Measurements from ENCODE around the gene RNF157. TPM values are rescaled to one million over a fixed set of nuclear protein-coding genes. Genes with fewer than 3 reads are reported as not detected.

Gene RNF157
- total RNA-seq, 1 experiment from 2014 or later: 11.2 TPM

DNA sequence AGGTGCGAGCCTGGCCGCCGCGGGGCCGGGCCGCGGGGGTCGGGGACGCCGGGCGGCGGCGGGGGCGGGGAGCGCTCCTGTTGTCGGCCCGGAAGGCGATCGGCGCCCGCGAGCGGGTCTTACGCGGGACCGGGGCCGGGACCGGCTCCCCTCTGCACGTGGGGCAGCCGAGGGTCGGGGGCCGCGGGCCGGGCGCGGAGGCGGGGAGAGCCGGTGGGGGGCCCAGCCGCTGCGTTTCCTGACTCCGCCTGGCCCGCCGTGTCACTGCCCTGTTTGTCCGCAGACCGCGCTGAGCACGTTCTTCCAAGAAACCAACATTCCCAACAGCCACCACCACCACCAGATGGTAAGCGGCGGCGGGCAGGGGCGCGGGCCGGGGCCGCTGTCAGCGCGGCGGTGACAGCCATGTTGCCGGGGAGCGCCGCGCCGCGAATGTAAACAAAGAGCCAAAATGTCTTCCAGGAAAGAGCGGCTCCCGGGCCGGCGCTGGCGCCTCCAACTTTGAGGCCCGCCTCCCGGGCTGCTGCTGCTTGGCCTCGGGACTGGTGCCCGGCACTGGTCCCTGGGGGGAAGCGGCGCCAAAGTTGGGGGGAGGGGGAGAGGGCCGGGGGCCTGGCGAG, 25.4 kb upstream of the RNF157 start (continued):
- TF ChIP-seq, protein P1, sequence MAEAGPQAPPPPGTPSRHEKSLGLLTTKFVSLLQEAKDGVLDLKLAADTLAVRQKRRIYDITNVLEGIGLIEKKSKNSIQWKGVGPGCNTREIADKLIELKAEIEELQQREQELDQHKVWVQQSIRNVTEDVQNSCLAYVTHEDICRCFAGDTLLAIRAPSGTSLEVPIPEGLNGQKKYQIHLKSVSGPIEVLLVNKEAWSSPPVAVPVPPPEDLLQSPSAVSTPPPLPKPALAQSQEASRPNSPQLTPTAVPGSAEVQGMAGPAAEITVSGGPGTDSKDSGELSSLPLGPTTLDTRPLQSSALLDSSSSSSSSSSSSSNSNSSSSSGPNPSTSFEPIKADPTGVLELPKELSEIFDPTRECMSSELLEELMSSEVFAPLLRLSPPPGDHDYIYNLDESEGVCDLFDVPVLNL (CRISPR knock-in tag; IDR thresholded peaks at IDR 0.05; ENCODE audit: borderline replicate concordance, low read depth): no peak
- TF ChIP-seq SOX15 (CRISPR knock-in tag; IDR thresholded peaks at IDR 0.05) (no peak), ZNF396 (CRISPR knock-in tag; IDR thresholded peaks at IDR 0.05; ENCODE audit: borderline replicate concordance) (no peak), ZNF317 (CRISPR knock-in tag; IDR thresholded peaks at IDR 0.05; ENCODE audit: borderline replicate concordance, low read depth) (no peak), ETV6 (CRISPR knock-in tag; IDR thresholded peaks at IDR 0.05) (no peak), TP53 (CRISPR knock-in tag; IDR thresholded peaks at IDR 0.05) (no peak)
- TF ChIP-seq, protein P2, sequence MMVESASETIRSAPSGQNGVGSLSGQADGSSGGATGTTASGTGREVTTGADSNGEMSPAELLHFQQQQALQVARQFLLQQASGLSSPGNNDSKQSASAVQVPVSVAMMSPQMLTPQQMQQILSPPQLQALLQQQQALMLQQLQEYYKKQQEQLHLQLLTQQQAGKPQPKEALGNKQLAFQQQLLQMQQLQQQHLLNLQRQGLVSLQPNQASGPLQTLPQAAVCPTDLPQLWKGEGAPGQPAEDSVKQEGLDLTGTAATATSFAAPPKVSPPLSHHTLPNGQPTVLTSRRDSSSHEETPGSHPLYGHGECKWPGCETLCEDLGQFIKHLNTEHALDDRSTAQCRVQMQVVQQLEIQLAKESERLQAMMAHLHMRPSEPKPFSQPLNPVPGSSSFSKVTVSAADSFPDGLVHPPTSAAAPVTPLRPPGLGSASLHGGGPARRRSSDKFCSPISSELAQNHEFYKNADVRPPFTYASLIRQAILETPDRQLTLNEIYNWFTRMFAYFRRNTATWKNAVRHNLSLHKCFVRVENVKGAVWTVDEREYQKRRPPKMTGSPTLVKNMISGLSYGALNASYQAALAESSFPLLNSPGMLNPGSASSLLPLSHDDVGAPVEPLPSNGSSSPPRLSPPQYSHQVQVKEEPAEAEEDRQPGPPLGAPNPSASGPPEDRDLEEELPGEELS (CRISPR knock-in tag; IDR thresholded peaks at IDR 0.05): no peak; the same call in 1 of the 2 replicates

DNA sequence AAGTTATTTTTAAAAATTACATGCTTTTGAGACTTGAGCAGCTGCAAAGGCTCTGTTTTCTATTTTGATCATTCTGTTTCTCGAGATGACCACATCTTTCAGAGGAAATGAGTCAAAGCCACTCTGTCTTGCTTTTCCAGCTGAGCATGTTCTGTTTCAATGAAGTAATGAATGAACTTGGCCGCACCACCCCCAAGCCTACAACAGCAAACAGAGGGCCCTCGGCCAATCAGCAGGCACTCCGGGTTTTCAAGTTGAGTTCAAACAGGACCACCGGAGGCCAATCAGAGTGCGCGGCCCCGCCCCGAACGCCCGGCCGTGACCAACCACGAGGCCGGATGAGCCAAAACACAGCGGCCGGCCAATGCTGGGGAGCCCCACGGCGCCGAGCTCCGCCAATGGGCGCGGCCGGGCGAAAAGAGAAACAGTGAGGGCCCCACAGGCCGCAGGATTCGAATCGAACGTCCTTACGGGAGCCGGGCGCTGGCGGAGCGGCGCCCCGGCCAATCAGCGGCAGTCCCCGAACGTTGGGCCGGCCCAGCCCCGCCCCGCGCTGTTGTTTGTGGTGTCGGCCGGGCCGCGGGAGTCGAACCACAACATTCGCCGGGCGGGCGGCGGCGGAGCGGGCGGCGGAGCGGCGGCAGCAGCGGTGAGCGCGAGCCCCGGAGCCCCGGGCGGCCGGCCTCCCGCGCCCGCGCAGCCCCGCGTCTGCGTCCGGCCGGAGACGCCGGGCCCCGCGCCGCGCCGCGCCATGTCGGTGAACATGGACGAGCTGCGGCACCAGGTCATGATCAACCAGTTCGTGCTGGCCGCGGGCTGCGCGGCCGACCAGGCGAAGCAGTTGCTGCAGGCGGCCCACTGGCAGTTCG, 24.7 kb upstream of the RNF157 start, which contains the start of gene UBALD2:
UBALD2 (plus strand) TSS at position 594 of the 869 bp plus-strand sequence; CDS start at position 752, 158 bp downstream.
- H3K27me3 Mint-ChIP-seq (ENCODE audit: low read depth): no peaks in the 10 kb centered on the region
- peaks cover 43% of the 10 kb centered on the region for H3K4me1 Mint-ChIP-seq
- ChIA-PET POLR2A (interaction anchor here (0.6 to 1.0 kb wide), 3 partner anchors 10 to 130 kb away, joined by 3 to 4 read pairs (median 3); no protein-coding TSS in a partner anchor), CTCF (interaction anchor here (0.7 to 8.0 kb wide), 17 partner anchors 15 to 410 kb away, joined by 3 to 70 read pairs (median 4); partner anchors contain the start of gene WBP2)
- peaks cover 7% of the 10 kb centered on the region; the same call in 1 of the 2 replicates for H3K36me3 Mint-ChIP-seq
- ATAC-seq (peak; percentile 95), DNase-seq (ENCODE audit: low spot score) (peak; percentile 99)
- TF ChIP-seq FOXK1 (CRISPR knock-in tag; IDR thresholded peaks at IDR 0.05) (peak; percentile 96), ESRRA (CRISPR knock-in tag; IDR thresholded peaks at IDR 0.05; ENCODE audit: borderline replicate concordance) (0 out of 2 replicates have a peak, but pooled peaks have one; percentile 6), SP1 (CRISPR knock-in tag; conservative IDR thresholded peaks at IDR 0.05) (peak; percentile 81), ZNF396 (CRISPR knock-in tag; IDR thresholded peaks at IDR 0.05; ENCODE audit: borderline replicate concordance) (no peak), TEAD4 (CRISPR knock-in tag; IDR thresholded peaks at IDR 0.05) (no peak), NFYB (CRISPR knock-in tag; conservative IDR thresholded peaks at IDR 0.05; ENCODE audit: low read depth) (peak; percentile 91), ZNF671 (CRISPR knock-in tag; IDR thresholded peaks at IDR 0.05) (no peak), GABPB1 (CRISPR knock-in tag; IDR thresholded peaks at IDR 0.05) (peak; percentile 63), ZNF416 (CRISPR knock-in tag; IDR thresholded peaks at IDR 0.05) (no peak), MYBL2 (CRISPR knock-in tag; IDR thresholded peaks at IDR 0.05) (peak; percentile 93; the same call in 1 of the 2 replicates), GRHL2 (CRISPR knock-in tag; IDR thresholded peaks at IDR 0.05; ENCODE audit: insufficient replicate concordance, severe bottlenecking) (no peak), FOXP1 (CRISPR knock-in tag; IDR thresholded peaks at IDR 0.05; ENCODE audit: borderline replicate concordance) (no peak)
- TF ChIP-seq, protein P3, sequence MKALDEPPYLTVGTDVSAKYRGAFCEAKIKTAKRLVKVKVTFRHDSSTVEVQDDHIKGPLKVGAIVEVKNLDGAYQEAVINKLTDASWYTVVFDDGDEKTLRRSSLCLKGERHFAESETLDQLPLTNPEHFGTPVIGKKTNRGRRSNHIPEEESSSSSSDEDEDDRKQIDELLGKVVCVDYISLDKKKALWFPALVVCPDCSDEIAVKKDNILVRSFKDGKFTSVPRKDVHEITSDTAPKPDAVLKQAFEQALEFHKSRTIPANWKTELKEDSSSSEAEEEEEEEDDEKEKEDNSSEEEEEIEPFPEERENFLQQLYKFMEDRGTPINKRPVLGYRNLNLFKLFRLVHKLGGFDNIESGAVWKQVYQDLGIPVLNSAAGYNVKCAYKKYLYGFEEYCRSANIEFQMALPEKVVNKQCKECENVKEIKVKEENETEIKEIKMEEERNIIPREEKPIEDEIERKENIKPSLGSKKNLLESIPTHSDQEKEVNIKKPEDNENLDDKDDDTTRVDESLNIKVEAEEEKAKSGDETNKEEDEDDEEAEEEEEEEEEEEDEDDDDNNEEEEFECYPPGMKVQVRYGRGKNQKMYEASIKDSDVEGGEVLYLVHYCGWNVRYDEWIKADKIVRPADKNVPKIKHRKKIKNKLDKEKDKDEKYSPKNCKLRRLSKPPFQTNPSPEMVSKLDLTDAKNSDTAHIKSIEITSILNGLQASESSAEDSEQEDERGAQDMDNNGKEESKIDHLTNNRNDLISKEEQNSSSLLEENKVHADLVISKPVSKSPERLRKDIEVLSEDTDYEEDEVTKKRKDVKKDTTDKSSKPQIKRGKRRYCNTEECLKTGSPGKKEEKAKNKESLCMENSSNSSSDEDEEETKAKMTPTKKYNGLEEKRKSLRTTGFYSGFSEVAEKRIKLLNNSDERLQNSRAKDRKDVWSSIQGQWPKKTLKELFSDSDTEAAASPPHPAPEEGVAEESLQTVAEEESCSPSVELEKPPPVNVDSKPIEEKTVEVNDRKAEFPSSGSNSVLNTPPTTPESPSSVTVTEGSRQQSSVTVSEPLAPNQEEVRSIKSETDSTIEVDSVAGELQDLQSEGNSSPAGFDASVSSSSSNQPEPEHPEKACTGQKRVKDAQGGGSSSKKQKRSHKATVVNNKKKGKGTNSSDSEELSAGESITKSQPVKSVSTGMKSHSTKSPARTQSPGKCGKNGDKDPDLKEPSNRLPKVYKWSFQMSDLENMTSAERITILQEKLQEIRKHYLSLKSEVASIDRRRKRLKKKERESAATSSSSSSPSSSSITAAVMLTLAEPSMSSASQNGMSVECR (CRISPR knock-in tag; IDR thresholded peaks at IDR 0.05; ENCODE audit: borderline replicate concordance): no peak; the same call in 1 of the 2 replicates
- TF ChIP-seq, protein P4, sequence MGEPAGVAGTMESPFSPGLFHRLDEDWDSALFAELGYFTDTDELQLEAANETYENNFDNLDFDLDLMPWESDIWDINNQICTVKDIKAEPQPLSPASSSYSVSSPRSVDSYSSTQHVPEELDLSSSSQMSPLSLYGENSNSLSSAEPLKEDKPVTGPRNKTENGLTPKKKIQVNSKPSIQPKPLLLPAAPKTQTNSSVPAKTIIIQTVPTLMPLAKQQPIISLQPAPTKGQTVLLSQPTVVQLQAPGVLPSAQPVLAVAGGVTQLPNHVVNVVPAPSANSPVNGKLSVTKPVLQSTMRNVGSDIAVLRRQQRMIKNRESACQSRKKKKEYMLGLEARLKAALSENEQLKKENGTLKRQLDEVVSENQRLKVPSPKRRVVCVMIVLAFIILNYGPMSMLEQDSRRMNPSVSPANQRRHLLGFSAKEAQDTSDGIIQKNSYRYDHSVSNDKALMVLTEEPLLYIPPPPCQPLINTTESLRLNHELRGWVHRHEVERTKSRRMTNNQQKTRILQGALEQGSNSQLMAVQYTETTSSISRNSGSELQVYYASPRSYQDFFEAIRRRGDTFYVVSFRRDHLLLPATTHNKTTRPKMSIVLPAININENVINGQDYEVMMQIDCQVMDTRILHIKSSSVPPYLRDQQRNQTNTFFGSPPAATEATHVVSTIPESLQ (CRISPR knock-in tag; IDR thresholded peaks at IDR 0.05): no peak
- TF ChIP-seq, protein P5, sequence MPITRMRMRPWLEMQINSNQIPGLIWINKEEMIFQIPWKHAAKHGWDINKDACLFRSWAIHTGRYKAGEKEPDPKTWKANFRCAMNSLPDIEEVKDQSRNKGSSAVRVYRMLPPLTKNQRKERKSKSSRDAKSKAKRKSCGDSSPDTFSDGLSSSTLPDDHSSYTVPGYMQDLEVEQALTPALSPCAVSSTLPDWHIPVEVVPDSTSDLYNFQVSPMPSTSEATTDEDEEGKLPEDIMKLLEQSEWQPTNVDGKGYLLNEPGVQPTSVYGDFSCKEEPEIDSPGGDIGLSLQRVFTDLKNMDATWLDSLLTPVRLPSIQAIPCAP (CRISPR knock-in tag; IDR thresholded peaks at IDR 0.05): no peak
- H3K9me3 Mint-ChIP-seq: no peaks in the 10 kb centered on the region
- H3K4me3 Mint-ChIP-seq: peak within 1 kb of the TSS; percentile 71
- peak within 1 kb of the TSS; percentile 80 for H3K27ac Mint-ChIP-seq
